Stimulated activated CD4-positive, alpha-beta T cell treated with anti-CD3 and anti-CD28 coated beads, Interleukin-12 subunit alpha, Interleukin-12 subunit beta, amount 100 ng/mL, for 24 hours (primary cell): ENCODE measurements around the gene ATP11A.

ENCODE experiments used
- DNase-seq, 2 experiments: peaks; one replicate each; pipeline ENCODE4 v3.0.0-alpha.2; 2020; ENCODE audit warnings: low read depth in 2 of 2

ATP11A gene

GRCh38 chr13:112741835-112742570 lies 52.2 kb downstream of the ATP11A start:
- DNase-seq = no peak

- DNase-seq = no peak
Observed at GRCh38 chr13:112742583-112742982, 52.7 kb downstream of the ATP11A start.

- no peak for DNase-seq
Observed at GRCh38 chr13:112743451-112744167, 53.8 kb downstream of the ATP11A start.

GRCh38 chr13:112744168-112745021 lies 54.6 kb downstream of the ATP11A start:
- no peak for DNase-seq

GRCh38 chr13:112746044-112746443 lies 56.2 kb downstream of the ATP11A start:
- DNase-seq = no peak

- DNase-seq = no peak
Observed at GRCh38 chr13:112747256-112747655, 57.4 kb downstream of the ATP11A start.

GRCh38 chr13:112748947-112749735 lies 59.3 kb downstream of the ATP11A start:
- DNase-seq = no peak

- no peak for DNase-seq
Observed at GRCh38 chr13:112750570-112750969, 60.7 kb downstream of the ATP11A start.

- no peak for DNase-seq
Observed at GRCh38 chr13:112751617-112752016, 61.8 kb downstream of the ATP11A start.

GRCh38 chr13:112752211-112752610 lies 62.4 kb downstream of the ATP11A start:
- DNase-seq = no peak

- DNase-seq = no peak
Observed at GRCh38 chr13:112752711-112753541, 63.1 kb downstream of the ATP11A start.

- no peak for DNase-seq
Observed at GRCh38 chr13:112753833-112754232, 64.0 kb downstream of the ATP11A start.

- DNase-seq = no peak
Observed at GRCh38 chr13:112754281-112755025, 64.6 kb downstream of the ATP11A start.

- DNase-seq = no peak
Observed at GRCh38 chr13:112755331-112755730, 65.5 kb downstream of the ATP11A start.

- no peak for DNase-seq
Observed at GRCh38 chr13:112756081-112756480, 66.2 kb downstream of the ATP11A start.

- DNase-seq = no peak
Observed at GRCh38 chr13:112756511-112756966, 66.7 kb downstream of the ATP11A start.

- no peak for DNase-seq
Observed at GRCh38 chr13:112756967-112757758, 67.3 kb downstream of the ATP11A start.

- no peak for DNase-seq
Observed at GRCh38 chr13:112757759-112758086, 67.9 kb downstream of the ATP11A start.

- DNase-seq = no peak
Observed at GRCh38 chr13:112759053-112759452, 69.2 kb downstream of the ATP11A start.
